Measurements from ENCODE around the gene HBZ. TPM values are rescaled to one million over a fixed set of nuclear protein-coding genes. Genes with fewer than 3 reads are reported as not detected.
A peak's percentile ranks its signal among the peaks of the same experiment; 100 is the strongest.

The HBZ gene
- total and polyA plus RNA-seq, 7 donors: 0.05 to 0.12 (median 0.11) TPM; not detected in 4

GRCh38 chr16:106623-107324, 45.7 kb upstream of the HBZ start:
- Histone ChIP-seq H3K9me3 (no peaks in the 10 kb centered on the region), H3K27ac (no peak overlapping the region), H3K4me3 (no peak overlapping the region), H3K36me3 (ENCODE audit: insufficient read depth in 1 of 2, low read depth in 1 of 2) (peaks cover 2 to 49% of the 10 kb centered on the region in 2 donors), H3K27me3 (ENCODE audit: insufficient read depth in 3 of 3, low read length in 2 of 3) (no peaks in the 10 kb centered on the region), H3K4me1 (peaks cover 21% of the 10 kb centered on the region)
- intact Hi-C loops (cut with DNase I): loop anchor here (1.0 to 5.0 kb wide), 4 partner anchors 74 to 256 kb away; partner anchors contain the start of gene HBQ1 (in 1 of the 2)
- peak; percentile 82 for TF ChIP-seq CTCF (IDR thresholded peaks at IDR 0.05)
- ATAC-seq (peak in 2 of 4 donors; percentile 26 to 39), DNase-seq (no peak)
- WGBS, 3 donors: 31 to 41% (median 35%) methylated on average over 6 of the region's 6 CpGs

- Histone ChIP-seq H3K9me3 (no peaks in the 10 kb centered on the region), H3K4me3 (no peak overlapping the region), H3K36me3 (ENCODE audit: insufficient read depth in 1 of 2, low read depth in 1 of 2) (peaks cover 2 to 87% of the 10 kb centered on the region in 2 donors), H3K27ac (no peak overlapping the region), H3K4me1 (no peaks in the 10 kb centered on the region), H3K27me3 (ENCODE audit: insufficient read depth in 3 of 3, low read length in 2 of 3) (no peaks in the 10 kb centered on the region)
- peak in 1 of 2 donors; percentile 44 for DNase-seq
- intact Hi-C loops (cut with DNase I): no loop called here
- TF ChIP-seq CTCF (IDR thresholded peaks at IDR 0.05): no peak
- WGBS, 3 donors: 92 to 93% (median 93%) methylated on average over 21 of the region's 21 CpGs
- no peak for ATAC-seq
Observed at GRCh38 chr16:112153-112840, 40.1 kb upstream of the HBZ start.

- TF ChIP-seq CTCF (IDR thresholded peaks at IDR 0.05): no peak
- intact Hi-C loops (cut with DNase I): no loop called here
- DNase-seq: peak in 1 of 2 donors; percentile 1
- H3K4me1 ChIP-seq: no peaks in the 10 kb centered on the region
- peaks cover 2 to 78% of the 10 kb centered on the region in 2 donors for H3K36me3 ChIP-seq (ENCODE audit: insufficient read depth in 1 of 2, low read depth in 1 of 2)
- H3K4me3 ChIP-seq: no peak overlapping the region
- H3K27me3 ChIP-seq (ENCODE audit: insufficient read depth in 3 of 3, low read length in 2 of 3): no peaks in the 10 kb centered on the region
- H3K9me3 ChIP-seq: no peaks in the 10 kb centered on the region
- 85 to 94% (median 88%) methylated on average over 2 of the region's 2 CpGs for WGBS, 3 donors
- ATAC-seq: no peak
- H3K27ac ChIP-seq: no peak overlapping the region
Observed at GRCh38 chr16:114327-114726, 38.1 kb upstream of the HBZ start.

GRCh38 chr16:116015-116414, 36.4 kb upstream of the HBZ start:
- intact Hi-C loops (cut with DNase I): loop anchor here in 1 of 2 donors (5.0 kb wide), 1 partner anchor 241 kb away; no protein-coding TSS in a partner anchor
- TF ChIP-seq CTCF (IDR thresholded peaks at IDR 0.05): no peak
- peak in 1 of 2 donors; percentile 1 for DNase-seq
- no peak overlapping the region for H3K4me3 ChIP-seq
- peaks cover 0 to 62% of the 10 kb centered on the region in 2 donors for H3K36me3 ChIP-seq (ENCODE audit: insufficient read depth in 1 of 2, low read depth in 1 of 2)
- H3K27me3 ChIP-seq (ENCODE audit: insufficient read depth in 3 of 3, low read length in 2 of 3): no peaks in the 10 kb centered on the region
- 70 to 75% (median 71%) methylated on average over 7 of the region's 7 CpGs for WGBS, 3 donors
- H3K27ac ChIP-seq: no peak overlapping the region
- ATAC-seq: no peak
- H3K9me3 ChIP-seq: no peaks in the 10 kb centered on the region
- H3K4me1 ChIP-seq: no peaks in the 10 kb centered on the region
